MM.1S (cell line): ENCODE data around the gene NOL7.

ENCODE experiments used
- DNase-seq: peaks from one replicate; pipeline ENCODE4 v3.0.0-alpha.2; 2015
- H2AFZ ChIP-seq: fragments of 300-600 bp; sonication (generic); 2 replicates; pipeline ENCODE4 v1.6.0; 2016; ENCODE audit warnings: antibody characterized with exemption, low read length
- H3F3A ChIP-seq: fragments of 300-600 bp; sonication (generic); 2 replicates; pipeline ENCODE4 v1.6.1; 2016; ENCODE audit warnings: mild to moderate bottlenecking, antibody characterized with exemption, low read length, moderate library complexity, mixed read lengths; ENCODE audit not compliant: insufficient read depth
- H3K27ac ChIP-seq: fragments of 300-600 bp; sonication (generic); 2 replicates; pipeline ENCODE4 v1.5.1; 2016; ENCODE audit warnings: mild to moderate bottlenecking, low read length
- H3K27me3 ChIP-seq: fragments of 300-600 bp; sonication (generic); replicated peaks from 2 replicates; pipeline ENCODE4 v1.6.0; 2016; ENCODE audit warnings: low read length; ENCODE audit not compliant: insufficient read depth
- H3K36me3 ChIP-seq: fragments of 300-600 bp; sonication (generic); replicated peaks from 2 replicates; pipeline ENCODE4 v1.6.1; 2016; ENCODE audit warnings: mild to moderate bottlenecking, low read length, mixed read lengths; ENCODE audit not compliant: insufficient read depth
- H3K4me1 ChIP-seq: fragments of 300-600 bp; sonication (generic); 2 replicates; pipeline ENCODE4 v1.6.1; 2016; ENCODE audit warnings: low read length, mixed read lengths
- H3K4me2 ChIP-seq: fragments of 300-600 bp; sonication (generic); 2 replicates; pipeline ENCODE4 v1.6.0; 2016; ENCODE audit warnings: low read depth, low read length
- H3K4me3 ChIP-seq: fragments of 300-600 bp; sonication (generic); 2 replicates; pipeline ENCODE4 v1.5.1; 2016; ENCODE audit warnings: low read length, mixed read lengths
- H3K79me2 ChIP-seq: fragments of 300-600 bp; sonication (generic); 2 replicates; pipeline ENCODE4 v1.6.1; 2016; ENCODE audit warnings: mixed run types, low read length, mixed read lengths
- H3K9ac ChIP-seq: fragments of 300-600 bp; sonication (generic); 2 replicates; pipeline ENCODE4 v1.6.1; 2016; ENCODE audit warnings: low read length, mixed read lengths
- H3K9me2 ChIP-seq: fragments of 300-600 bp; sonication (generic); replicated peaks from 2 replicates; pipeline ENCODE4 v1.6.1; 2016; ENCODE audit warnings: mild to moderate bottlenecking, low read length, mixed read lengths; ENCODE audit not compliant: insufficient read depth
- H3K9me3 ChIP-seq: fragments of 300-600 bp; sonication (generic); replicated peaks from 2 replicates; pipeline ENCODE4 v1.6.1; 2016; ENCODE audit warnings: mild to moderate bottlenecking, low read length, mixed read lengths; ENCODE audit not compliant: insufficient read depth
- H4K20me1 ChIP-seq: fragments of 300-600 bp; sonication (generic); 2 replicates; pipeline ENCODE4 v1.6.1; 2016; ENCODE audit warnings: mild to moderate bottlenecking, low read length, moderate library complexity, mixed read lengths; ENCODE audit not compliant: insufficient read depth
- CTCF ChIP-seq: fragments of 300-600 bp; sonication (generic); IDR thresholded peaks from 2 replicates; pipeline ENCODE4 v1.5.1; 2016; ENCODE audit warnings: antibody characterized with exemption, low read length, mixed read lengths
- EZH2 ChIP-seq: fragments of 300-600 bp; sonication (generic); optimal IDR thresholded peaks from 2 replicates; pipeline ENCODE3; 2017; ENCODE audit warnings: low read depth, mild to moderate bottlenecking, antibody characterized with exemption, low read length, mixed read lengths
- EZH2phosphoT487 ChIP-seq: fragments of 300-600 bp; sonication (generic); IDR thresholded peaks from 2 replicates; pipeline ENCODE4 v1.6.1; 2018; ENCODE audit warnings: antibody characterized with exemption, low read length

The NOL7 gene

GRCh38 chr6:13648850-13649249 is 33.7 kb downstream of the NOL7 start:
- Histone ChIP-seq H3K4me2 (no peak overlapping the region), H4K20me1 (no peaks in the 10 kb centered on the region), H3F3A (no peaks in the 10 kb centered on the region), H3K79me2 (no peaks in the 10 kb centered on the region), H3K9ac (no peak overlapping the region), H3K36me3 (0 out of 2 replicates have a peak, but pooled peaks cover 4% of the 10 kb centered on the region), H3K9me2 (no peaks in the 10 kb centered on the region), H3K4me3 (no peak overlapping the region), H3K27ac (no peak overlapping the region), H3K27me3 (no peaks in the 10 kb centered on the region), H3K4me1 (no peaks in the 10 kb centered on the region), H2AFZ (no peak overlapping the region), H3K9me3 (no peaks in the 10 kb centered on the region)
- TF ChIP-seq CTCF = no peak
- no peak for TF ChIP-seq EZH2phosphoT487
- no peak for TF ChIP-seq EZH2
- DNase-seq = no peak

GRCh38 chr6:13649393-13649792 is 34.3 kb downstream of the NOL7 start:
- TF ChIP-seq EZH2phosphoT487 = no peak
- no peak for TF ChIP-seq CTCF
- TF ChIP-seq EZH2 = no peak
- Histone ChIP-seq H3K4me3 (no peak overlapping the region), H3K4me2 (no peak overlapping the region), H3K27me3 (no peaks in the 10 kb centered on the region), H3K4me1 (no peaks in the 10 kb centered on the region), H3K27ac (no peak overlapping the region), H4K20me1 (no peaks in the 10 kb centered on the region), H3K79me2 (0 out of 2 replicates have a peak, but pooled peaks cover 1% of the 10 kb centered on the region), H3F3A (no peaks in the 10 kb centered on the region), H3K9me3 (no peaks in the 10 kb centered on the region), H3K9me2 (no peaks in the 10 kb centered on the region), H3K9ac (no peak overlapping the region), H3K36me3 (0 out of 2 replicates have a peak, but pooled peaks cover under 1% of the 10 kb centered on the region), H2AFZ (no peak overlapping the region)
- DNase-seq = no peak

GRCh38 chr6:13653296-13653695 is 38.2 kb downstream of the NOL7 start:
- Histone ChIP-seq H4K20me1 (no peaks in the 10 kb centered on the region), H3K27me3 (no peaks in the 10 kb centered on the region), H3K4me1 (no peaks in the 10 kb centered on the region; the same call in 1 of the 2 replicates), H3K79me2 (peaks cover 17% of the 10 kb centered on the region), H3K9me2 (no peaks in the 10 kb centered on the region), H3K27ac (no peak overlapping the region), H3K36me3 (no peaks in the 10 kb centered on the region), H2AFZ (no peak overlapping the region), H3K4me2 (no peak overlapping the region), H3K9me3 (no peaks in the 10 kb centered on the region), H3K4me3 (no peak overlapping the region), H3F3A (no peaks in the 10 kb centered on the region), H3K9ac (no peak overlapping the region)
- TF ChIP-seq EZH2phosphoT487 (no peak), EZH2 (no peak), CTCF (no peak)
- no peak for DNase-seq
